GM18858 (cell line): ENCODE results near the gene MEIOC.
"Not testable (repeated sequence)": the region's sequence is repeated elsewhere in the genome, so short reads cannot be mapped to it uniquely, and the experiment has no call there.

Source experiments
- ATAC-seq: cut with Tn5 transposase; IDR thresholded peaks from one replicate; pipeline ENCODE4 v1.9.1; 2021; ENCODE audit not compliant: unreplicated experiment

The MEIOC gene

GRCh38 chr17:44655983-44656710, at the start of gene MEIOC:
Gene MEIOC, plus strand, starts transcription at chr17:44656468. Its CDS starts 146 bp downstream, at chr17:44656614.
- ATAC-seq = no peak

GRCh38 chr17:44606658-44607057, 49.6 kb upstream of the MEIOC start:
- ATAC-seq = no peak

GRCh38 chr17:44607836-44608690, 48.2 kb upstream of the MEIOC start:
- ATAC-seq = no peak

- no peak for ATAC-seq
Observed at GRCh38 chr17:44608727-44609435, 47.4 kb upstream of the MEIOC start.

- ATAC-seq = no peak
Observed at GRCh38 chr17:44610331-44610730, 45.9 kb upstream of the MEIOC start.

- ATAC-seq = no peak
Observed at GRCh38 chr17:44610871-44611270, 45.4 kb upstream of the MEIOC start.

GRCh38 chr17:44614862-44615261, 41.4 kb upstream of the MEIOC start:
- no peak for ATAC-seq

GRCh38 chr17:44618652-44619051, 37.6 kb upstream of the MEIOC start:
- not testable (repeated sequence) for ATAC-seq

- no peak for ATAC-seq
Observed at GRCh38 chr17:44623070-44623725, 33.1 kb upstream of the MEIOC start.

- no peak for ATAC-seq
Observed at GRCh38 chr17:44627513-44628242, 28.6 kb upstream of the MEIOC start.

GRCh38 chr17:44628243-44629188, 27.8 kb upstream of the MEIOC start:
- ATAC-seq = no peak

- ATAC-seq = no peak
Observed at GRCh38 chr17:44629314-44629713, 27.0 kb upstream of the MEIOC start.

GRCh38 chr17:44630703-44631102, 25.6 kb upstream of the MEIOC start:
- no peak for ATAC-seq

GRCh38 chr17:44633998-44634397, 22.3 kb upstream of the MEIOC start:
- no peak for ATAC-seq

- ATAC-seq = not testable (repeated sequence)
Observed at GRCh38 chr17:44634401-44634800, 21.9 kb upstream of the MEIOC start.

GRCh38 chr17:44636562-44636961, 19.7 kb upstream of the MEIOC start:
- ATAC-seq = no peak

GRCh38 chr17:44637066-44637465, 19.2 kb upstream of the MEIOC start:
- ATAC-seq = no peak

GRCh38 chr17:44642834-44643233, 13.4 kb upstream of the MEIOC start:
- ATAC-seq = no peak

GRCh38 chr17:44645341-44645740, 10.9 kb upstream of the MEIOC start:
- no peak for ATAC-seq
